OCI-LY1 (cell line): ENCODE results near the gene NCKAP1.

ENCODE experiments used
- CTCF ChIP-seq: fragments of 200-600 bp; sonication (generic), shearing (Covaris generic); IDR thresholded peaks from 2 replicates; pipeline ENCODE4 v1.5.1; 2017; ENCODE audit warnings: mild to moderate bottlenecking, antibody characterized with exemption, low read length, moderate library complexity, mixed read lengths
- EZH2 ChIP-seq: fragments of 200-600 bp; sonication (generic), shearing (Covaris generic); IDR thresholded peaks from 2 replicates; pipeline ENCODE4 v1.8.0; 2017; ENCODE audit warnings: borderline replicate concordance, mixed run types, mild to moderate bottlenecking, antibody characterized with exemption, low read length, moderate library complexity, mixed read lengths

DNA sequence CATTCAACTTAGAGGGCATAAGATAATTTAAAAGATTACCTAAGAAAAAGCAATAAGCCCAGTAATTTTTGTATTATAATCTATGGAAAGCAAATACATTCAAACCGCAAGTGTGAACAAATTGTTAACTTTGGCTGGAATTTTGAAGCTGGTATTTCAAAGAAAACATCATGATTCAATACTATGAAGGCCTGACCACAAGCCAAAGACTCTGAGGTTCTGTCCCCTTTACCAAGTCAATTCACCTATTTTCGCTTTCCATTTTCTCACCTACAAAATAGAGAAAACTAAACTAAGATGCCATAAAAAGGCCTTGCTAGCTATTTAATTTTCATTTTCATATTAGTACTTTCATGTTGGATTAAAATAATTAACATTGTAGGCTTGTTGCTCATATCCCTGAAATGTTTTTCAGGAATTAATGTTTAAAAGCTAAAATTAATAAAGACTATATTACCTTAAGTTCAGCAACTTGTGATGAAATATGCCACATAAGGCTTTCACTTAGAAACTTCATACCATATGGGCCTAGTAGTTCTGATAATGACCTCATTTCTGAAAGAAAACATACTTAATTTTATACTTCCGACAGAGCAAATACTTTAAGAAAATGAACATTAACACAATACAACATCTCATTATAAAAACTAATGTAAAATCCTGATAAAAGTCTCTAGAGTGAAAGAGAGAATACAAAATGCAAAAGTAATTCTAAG lies 86.2 kb downstream of the NCKAP1 start:
- TF ChIP-seq CTCF, result no peak
- no peak for TF ChIP-seq EZH2
